Panc1 (cell line): ENCODE measurements around the gene MCTP1. TPM values are rescaled to one million over a fixed set of nuclear protein-coding genes. Genes with fewer than 3 reads are reported as not detected.

Experiments
- ATAC-seq: fragments of 200-7000 bp; cut with Tn5 transposase; 2 replicates; pipeline ENCODE4 v1.9.1; 2020; ENCODE audit warnings: mild to moderate bottlenecking, moderate library complexity
- BruUV-seq: library from RNA; stranded (reverse); fragments of 400-500 nt; replicated peaks from 2 replicates; lab custom pipeline; 2021; lab: Mats Ljungman, UMichigan
- CTCF ChIA-PET: fragments of 300-600 bp; sonication (Branson Sonifier 250); formaldehyde crosslinking; loops from one replicate; lab custom pipeline; 2022; ENCODE audit warnings: antibody characterized with exemption; lab: Charles Lee
- POLR2A ChIA-PET: fragments of 300-600 bp; sonication (Branson Sonifier 250); formaldehyde crosslinking; loops from one replicate; lab custom pipeline; 2022; ENCODE audit warnings: antibody characterized with exemption; lab: Charles Lee
- DNase-seq: peaks from one replicate; pipeline ENCODE4 v3.0.0-alpha.2; 2010; ENCODE audit warnings: low read depth, low spot score
- H3K27ac ChIP-seq: 2 replicates; pipeline ENCODE4 v1.5.1; 2011; ENCODE audit warnings: mild to moderate bottlenecking, low read length, inconsistent platforms
- H3K27me3 ChIP-seq: fragments of 200-500 bp; sonication (Bioruptor generic); 2 replicates; pipeline ENCODE4 v1.6.0; 2014; ENCODE audit warnings: low read length, inconsistent platforms; ENCODE audit not compliant: control insufficient read depth, insufficient read depth
- H3K36me3 ChIP-seq: fragments of 200-500 bp; sonication (Bioruptor generic); 2 replicates; pipeline ENCODE4 v1.5.1; 2014; ENCODE audit warnings: inconsistent platforms, mild to moderate bottlenecking, low read length, moderate library complexity; ENCODE audit not compliant: control insufficient read depth, insufficient read depth
- H3K4me1 ChIP-seq: 2 replicates; pipeline ENCODE4 v1.5.1; 2011; ENCODE audit warnings: inconsistent platforms, mild to moderate bottlenecking, low read length, moderate library complexity; ENCODE audit not compliant: control insufficient read depth, insufficient read depth
- H3K4me3 ChIP-seq, 2 experiments: 2 replicates each; pipeline ENCODE4 v1.5.1; 2011 to 2012; ENCODE audit warnings: low read depth in 2 of 2, low read length in 2 of 2, mild to moderate bottlenecking in 2 of 2, inconsistent platforms in 1 of 2, moderate library complexity in 1 of 2
- H3K9me3 ChIP-seq: fragments of 200-500 bp; sonication (Bioruptor generic); 2 replicates; pipeline ENCODE4 v1.5.1; 2014; ENCODE audit warnings: low read depth, mild to moderate bottlenecking, inconsistent platforms, low read length, moderate library complexity; ENCODE audit not compliant: control insufficient read depth, insufficient read depth
- CTCF ChIP-seq: fragments of 450-650 bp; IDR thresholded peaks from 2 replicates; pipeline ENCODE4 v1.5.1; 2017; ENCODE audit warnings: mild to moderate bottlenecking
- POLR2AphosphoS5 ChIP-seq: IDR thresholded peaks from 2 replicates; pipeline ENCODE4 v1.6.1; 2012; ENCODE audit warnings: mild to moderate bottlenecking, low read depth, low read length, moderate library complexity
- REST ChIP-seq, 2 experiments: IDR thresholded peaks; 2 replicates each; pipeline ENCODE4 v1.6.1; 2011 to 2012; ENCODE audit warnings: low read depth in 2 of 2, control low read depth in 1 of 2, low read length in 1 of 2, mild to moderate bottlenecking in 1 of 2, moderate library complexity in 1 of 2; ENCODE audit not compliant: insufficient read depth in 1 of 2
- SIN3A ChIP-seq: IDR thresholded peaks from 2 replicates; pipeline ENCODE4 v1.6.1; 2012; ENCODE audit warnings: low read depth, mild to moderate bottlenecking, low read length, moderate library complexity, borderline replicate concordance; ENCODE audit not compliant: insufficient read depth
- TCF7L2 ChIP-seq: IDR thresholded peaks from 2 replicates; pipeline ENCODE4 v1.6.1; 2011; ENCODE audit warnings: mild to moderate bottlenecking, low read depth, low read length, inconsistent platforms
- in situ Hi-C: cut with HindIII; loops from 2 replicates; pipeline ENCODE4 v1.10.0; 2016; ENCODE audit warnings: low sequenced_read_pairs, low pct_unique_long_range_greater_than_20kb
- intact Hi-C: fragments of 100-400 bp; cut with micrococcal nuclease; formaldehyde crosslinking; loops from one replicate; pipeline ENCODE4 v1.10.0; 2022; ENCODE audit not compliant: unreplicated experiment
- total RNA-seq: library from RNA; stranded (reverse); gene quantifications from one replicate; pipeline ENCODE4 v1.2.1, GENCODE V29; 2021; ENCODE audit not compliant: unreplicated experiment

MCTP1 gene
- total RNA-seq, 1 experiment from 2014 or later = 39.8 TPM

GRCh38 chr5:95080030-95080429 lies 204.9 kb downstream of the MCTP1 start:
- Histone ChIP-seq H3K9me3 (no peaks in the 10 kb centered on the region), H3K4me3 (peak overlapping the region; percentile 63 to 73), H3K27me3 (no peaks in the 10 kb centered on the region), H3K36me3 (no peaks in the 10 kb centered on the region), H3K27ac (peak overlapping the region; percentile 97), H3K4me1 (peaks cover 35% of the 10 kb centered on the region)
- ATAC-seq = no peak
- POLR2A ChIA-PET = no interaction called here
- intact Hi-C loops (loop anchor here (5.0 kb wide), 1 partner anchor 108 kb away; no protein-coding TSS in a partner anchor), in situ Hi-C loops (no loop called here)
- CTCF ChIA-PET = no interaction called here
- BruUV-seq = no TSS peak
- TF ChIP-seq TCF7L2 (no peak), REST (IDR thresholded peaks at IDR 0.05; ENCODE audit: insufficient read depth in 1 of 2, low read depth in 2 of 2, low read length in 1 of 2) (no peak), CTCF (no peak), POLR2AphosphoS5 (no peak), SIN3A (no peak)
- DNase-seq = no peak

- DNase-seq (no peak), ATAC-seq (no peak)
- H3K4me1 ChIP-seq = peaks cover 29% of the 10 kb centered on the region
- no peaks in the 10 kb centered on the region for H3K27me3 ChIP-seq
- H3K4me3 ChIP-seq = peak overlapping the region in 1 of 2 experiments; percentile 33; a peak in 1 of 4 replicates
- H3K9me3 ChIP-seq = no peaks in the 10 kb centered on the region
- BruUV-seq = no TSS peak
- H3K27ac ChIP-seq = peak overlapping the region; percentile 10
- ChIA-PET POLR2A (no interaction called here), CTCF (no interaction called here)
- no peak for TF ChIP-seq SIN3A
- TF ChIP-seq REST (IDR thresholded peaks at IDR 0.05; ENCODE audit: insufficient read depth in 1 of 2, low read depth in 2 of 2, low read length in 1 of 2) = no peak
- no peak for TF ChIP-seq POLR2AphosphoS5
- TF ChIP-seq CTCF = no peak
- no peak for TF ChIP-seq TCF7L2
- in situ Hi-C loops (no loop called here), intact Hi-C loops (loop anchor here (5.0 kb wide), 1 partner anchor 158 kb away; no protein-coding TSS in a partner anchor)
- no peaks in the 10 kb centered on the region for H3K36me3 ChIP-seq
Measured at GRCh38 chr5:95078868-95079267, 206.0 kb downstream of the MCTP1 start.
